ENCODE results near the gene RPS15.

GRCh38 chr19:1399079-1399478, 39.1 kb upstream of the RPS15 start:
- TF ChIP-seq CTCF (IDR thresholded peaks at IDR 0.05) (no peak), ZFX (IDR thresholded peaks at IDR 0.05; ENCODE audit: borderline replicate concordance) (no peak)

Measured in 22Rv1 (cell line).